Measurements from ENCODE around the gene SCYGR5. TPM values are rescaled to one million over a fixed set of nuclear protein-coding genes. Genes with fewer than 3 reads are reported as not detected.

SCYGR5 gene
- total and polyA plus RNA-seq, 4 donors, result not detected

GRCh38 chr2:227687189-227687588 lies 20.6 kb downstream of the SCYGR5 start:
- Histone ChIP-seq H3K9ac (ENCODE audit: low read depth in 1 of 2, low read length in 2 of 2) (no peak overlapping the region), H3K4me1 (ENCODE audit: control insufficient read depth in 4 of 4, insufficient read depth in 4 of 4, low read length in 3 of 4) (peaks cover 0 to 1% (median 0%) of the 10 kb centered on the region in 4 donors), H3K27me3 (ENCODE audit: control insufficient read depth in 4 of 4, insufficient read depth in 4 of 4, low read length in 3 of 4) (no peaks in the 10 kb centered on the region), H3K4me3 (ENCODE audit: low read depth in 1 of 3, low read length in 3 of 3) (no peak overlapping the region), H3K9me3 (ENCODE audit: control insufficient read depth in 4 of 4, low read length in 3 of 4) (no peaks in the 10 kb centered on the region), H3K27ac (ENCODE audit: low read depth in 1 of 2, low read length in 2 of 2) (no peak overlapping the region), H3K36me3 (ENCODE audit: control insufficient read depth in 4 of 4, insufficient read depth in 3 of 4, low read depth in 1 of 4, low read length in 3 of 4) (peaks cover 5 to 22% (median 16%) of the 10 kb centered on the region in 4 donors)
- 87% methylated on average over 3 of the region's 3 CpGs for WGBS
- no peak for TF ChIP-seq HNF4G (IDR thresholded peaks at IDR 0.05)
- no peak for TF ChIP-seq EGR1 (IDR thresholded peaks at IDR 0.05; ENCODE audit: low read depth in 2 of 2)
- no peak for TF ChIP-seq RXRA (IDR thresholded peaks at IDR 0.05)
- no peak for TF ChIP-seq RAD21 (IDR thresholded peaks at IDR 0.05)
- no peak for TF ChIP-seq NR2F2 (IDR thresholded peaks at IDR 0.05)
- no peak for TF ChIP-seq MAX (IDR thresholded peaks at IDR 0.05)
- TF ChIP-seq JUND (IDR thresholded peaks at IDR 0.05), result no peak
- TF ChIP-seq, protein P1, sequence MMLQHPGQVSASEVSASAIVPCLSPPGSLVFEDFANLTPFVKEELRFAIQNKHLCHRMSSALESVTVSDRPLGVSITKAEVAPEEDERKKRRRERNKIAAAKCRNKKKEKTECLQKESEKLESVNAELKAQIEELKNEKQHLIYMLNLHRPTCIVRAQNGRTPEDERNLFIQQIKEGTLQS (IDR thresholded peaks at IDR 0.05), result no peak
- TF ChIP-seq, protein P2, sequence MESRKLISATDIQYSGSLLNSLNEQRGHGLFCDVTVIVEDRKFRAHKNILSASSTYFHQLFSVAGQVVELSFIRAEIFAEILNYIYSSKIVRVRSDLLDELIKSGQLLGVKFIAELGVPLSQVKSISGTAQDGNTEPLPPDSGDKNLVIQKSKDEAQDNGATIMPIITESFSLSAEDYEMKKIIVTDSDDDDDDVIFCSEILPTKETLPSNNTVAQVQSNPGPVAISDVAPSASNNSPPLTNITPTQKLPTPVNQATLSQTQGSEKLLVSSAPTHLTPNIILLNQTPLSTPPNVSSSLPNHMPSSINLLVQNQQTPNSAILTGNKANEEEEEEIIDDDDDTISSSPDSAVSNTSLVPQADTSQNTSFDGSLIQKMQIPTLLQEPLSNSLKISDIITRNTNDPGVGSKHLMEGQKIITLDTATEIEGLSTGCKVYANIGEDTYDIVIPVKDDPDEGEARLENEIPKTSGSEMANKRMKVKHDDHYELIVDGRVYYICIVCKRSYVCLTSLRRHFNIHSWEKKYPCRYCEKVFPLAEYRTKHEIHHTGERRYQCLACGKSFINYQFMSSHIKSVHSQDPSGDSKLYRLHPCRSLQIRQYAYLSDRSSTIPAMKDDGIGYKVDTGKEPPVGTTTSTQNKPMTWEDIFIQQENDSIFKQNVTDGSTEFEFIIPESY (IDR thresholded peaks at IDR 0.05), result no peak
- TF ChIP-seq REST (IDR thresholded peaks at IDR 0.05), result no peak
- TF ChIP-seq FOXA2 (IDR thresholded peaks at IDR 0.05), result no peak
- no peak for TF ChIP-seq FOXA1 (IDR thresholded peaks at IDR 0.05)
- TF ChIP-seq GABPA (IDR thresholded peaks at IDR 0.05 in 1 of 2, conservative IDR thresholded peaks at IDR 0.05 in 1 of 2), result no peak
- no peak for TF ChIP-seq SP1 (IDR thresholded peaks at IDR 0.05)
- TF ChIP-seq TAF1 (conservative IDR thresholded peaks at IDR 0.05), result no peak
- TF ChIP-seq CTCF (IDR thresholded peaks at IDR 0.05; ENCODE audit: low read depth, low read length, missing input control), result no peak
- TF ChIP-seq HNF4A (conservative IDR thresholded peaks at IDR 0.05), result no peak
- no peak for TF ChIP-seq YY1 (IDR thresholded peaks at IDR 0.05)
- DNase-seq (ENCODE audit: low spot score), result no peak
